ENCODE data around the gene NAT8L. TPM values are rescaled to one million over a fixed set of nuclear protein-coding genes. Genes with fewer than 3 reads are reported as not detected.

NAT8L gene
- total RNA-seq, 2 donors from 2014 or later = 0.41 to 36.4 TPM

DNA sequence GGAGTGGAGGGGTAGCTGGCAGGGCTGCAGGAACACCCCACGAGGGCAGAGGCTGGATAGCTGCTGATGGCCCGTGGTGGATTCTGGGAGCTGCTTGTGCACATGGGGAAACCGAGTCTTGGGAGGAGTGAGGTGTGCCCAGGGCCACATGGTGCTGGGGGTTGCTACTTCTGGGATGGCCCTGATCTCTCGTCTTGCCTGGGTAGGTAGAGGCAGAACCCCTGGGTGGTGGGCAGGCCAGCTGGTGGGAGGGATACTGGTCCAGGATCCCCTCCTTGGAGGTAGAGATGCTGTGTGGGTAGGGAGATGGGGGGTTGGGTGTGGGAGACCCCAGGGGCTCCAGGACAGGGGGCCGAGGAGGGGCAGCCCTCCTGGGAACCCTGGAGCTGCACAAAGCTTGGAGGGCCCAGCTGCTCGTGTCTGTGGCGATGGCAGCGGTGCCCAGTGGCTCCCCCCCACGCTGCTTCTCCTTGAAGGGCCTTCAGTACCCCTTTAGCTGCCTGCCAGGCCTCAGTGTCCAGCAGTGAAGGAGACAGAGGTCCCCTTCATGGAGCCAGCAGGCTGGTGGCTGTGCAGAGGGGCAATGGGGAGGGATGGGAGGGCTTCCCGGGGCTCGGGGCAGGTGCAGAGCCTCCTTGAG is 3.2 kb downstream of the NAT8L start:
- Histone ChIP-seq H3K27me3 (replicated peaks; ENCODE audit: insufficient read depth) (peaks cover 12% of the 10 kb centered on the region), H3K4me3 (no peak overlapping the region), H3K27ac (no peak overlapping the region), H3K4me1 (replicated peaks) (no peaks in the 10 kb centered on the region), H3K36me3 (no peaks in the 10 kb centered on the region), H3K9me3 (no peaks in the 10 kb centered on the region)
- 92% methylated on average over 11 of the region's 11 CpGs for WGBS
- TF ChIP-seq, protein P1, sequence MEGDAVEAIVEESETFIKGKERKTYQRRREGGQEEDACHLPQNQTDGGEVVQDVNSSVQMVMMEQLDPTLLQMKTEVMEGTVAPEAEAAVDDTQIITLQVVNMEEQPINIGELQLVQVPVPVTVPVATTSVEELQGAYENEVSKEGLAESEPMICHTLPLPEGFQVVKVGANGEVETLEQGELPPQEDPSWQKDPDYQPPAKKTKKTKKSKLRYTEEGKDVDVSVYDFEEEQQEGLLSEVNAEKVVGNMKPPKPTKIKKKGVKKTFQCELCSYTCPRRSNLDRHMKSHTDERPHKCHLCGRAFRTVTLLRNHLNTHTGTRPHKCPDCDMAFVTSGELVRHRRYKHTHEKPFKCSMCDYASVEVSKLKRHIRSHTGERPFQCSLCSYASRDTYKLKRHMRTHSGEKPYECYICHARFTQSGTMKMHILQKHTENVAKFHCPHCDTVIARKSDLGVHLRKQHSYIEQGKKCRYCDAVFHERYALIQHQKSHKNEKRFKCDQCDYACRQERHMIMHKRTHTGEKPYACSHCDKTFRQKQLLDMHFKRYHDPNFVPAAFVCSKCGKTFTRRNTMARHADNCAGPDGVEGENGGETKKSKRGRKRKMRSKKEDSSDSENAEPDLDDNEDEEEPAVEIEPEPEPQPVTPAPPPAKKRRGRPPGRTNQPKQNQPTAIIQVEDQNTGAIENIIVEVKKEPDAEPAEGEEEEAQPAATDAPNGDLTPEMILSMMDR (IDR thresholded peaks at IDR 0.05) = no peak
- no peak for TF ChIP-seq POLR2AphosphoS5 (IDR thresholded peaks at IDR 0.05)
- TF ChIP-seq POLR2A (IDR thresholded peaks at IDR 0.05) = no peak
- DNase-seq (ENCODE audit: low spot score) = no peak
- intact Hi-C loops (cut with DNase I) = no loop called here

DNA sequence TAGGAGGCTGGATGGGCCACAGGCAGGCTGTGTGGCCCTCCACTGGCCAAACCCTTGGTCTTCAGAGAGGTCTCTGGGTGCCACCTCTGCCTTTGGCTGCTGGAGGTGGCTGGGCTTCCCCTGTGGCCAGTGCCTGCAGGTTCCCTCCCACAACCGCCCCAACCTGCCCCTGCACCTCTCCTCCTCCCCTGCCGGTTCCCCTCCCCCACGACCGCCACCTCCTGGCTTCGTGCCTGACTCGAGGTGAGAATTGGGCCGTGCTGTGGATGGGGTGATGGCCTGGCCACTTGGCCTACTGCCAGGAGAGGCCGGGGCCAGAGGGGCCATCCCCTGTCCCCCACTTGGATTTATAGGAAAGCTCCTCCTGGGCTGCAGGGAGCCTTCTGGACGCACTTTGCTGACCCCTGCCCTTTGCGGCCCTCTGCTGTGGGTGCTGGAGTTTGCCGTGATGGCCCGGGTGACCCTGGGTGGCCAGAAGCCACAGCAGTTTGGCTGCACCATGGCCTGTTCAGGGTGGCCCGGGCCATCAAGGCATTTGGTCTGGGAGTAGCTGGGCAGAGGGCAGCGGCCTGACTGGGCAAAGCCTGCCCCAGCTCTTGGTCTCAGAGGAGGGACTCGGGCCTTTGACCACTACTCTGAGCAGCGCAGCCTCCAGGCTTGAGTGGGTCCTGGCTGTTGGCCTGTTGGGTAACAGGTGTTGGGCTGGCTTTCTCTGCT is 3.8 kb downstream of the NAT8L start:
- no peaks in the 10 kb centered on the region for H3K9me3 ChIP-seq
- no peak overlapping the region for H3K27ac ChIP-seq
- TF ChIP-seq POLR2A (IDR thresholded peaks at IDR 0.05) = no peak
- TF ChIP-seq POLR2AphosphoS5 (IDR thresholded peaks at IDR 0.05) = no peak
- TF ChIP-seq, protein P1 (IDR thresholded peaks at IDR 0.05) = no peak
- no peaks in the 10 kb centered on the region for H3K4me1 ChIP-seq (replicated peaks)
- no peak overlapping the region for H3K4me3 ChIP-seq
- DNase-seq (ENCODE audit: low spot score) = no peak
- intact Hi-C loops (cut with DNase I) = no loop called here
- 67% methylated on average over 16 of the region's 16 CpGs for WGBS
- peaks cover 9% of the 10 kb centered on the region for H3K27me3 ChIP-seq (replicated peaks; ENCODE audit: insufficient read depth)
- H3K36me3 ChIP-seq = no peaks in the 10 kb centered on the region

DNA sequence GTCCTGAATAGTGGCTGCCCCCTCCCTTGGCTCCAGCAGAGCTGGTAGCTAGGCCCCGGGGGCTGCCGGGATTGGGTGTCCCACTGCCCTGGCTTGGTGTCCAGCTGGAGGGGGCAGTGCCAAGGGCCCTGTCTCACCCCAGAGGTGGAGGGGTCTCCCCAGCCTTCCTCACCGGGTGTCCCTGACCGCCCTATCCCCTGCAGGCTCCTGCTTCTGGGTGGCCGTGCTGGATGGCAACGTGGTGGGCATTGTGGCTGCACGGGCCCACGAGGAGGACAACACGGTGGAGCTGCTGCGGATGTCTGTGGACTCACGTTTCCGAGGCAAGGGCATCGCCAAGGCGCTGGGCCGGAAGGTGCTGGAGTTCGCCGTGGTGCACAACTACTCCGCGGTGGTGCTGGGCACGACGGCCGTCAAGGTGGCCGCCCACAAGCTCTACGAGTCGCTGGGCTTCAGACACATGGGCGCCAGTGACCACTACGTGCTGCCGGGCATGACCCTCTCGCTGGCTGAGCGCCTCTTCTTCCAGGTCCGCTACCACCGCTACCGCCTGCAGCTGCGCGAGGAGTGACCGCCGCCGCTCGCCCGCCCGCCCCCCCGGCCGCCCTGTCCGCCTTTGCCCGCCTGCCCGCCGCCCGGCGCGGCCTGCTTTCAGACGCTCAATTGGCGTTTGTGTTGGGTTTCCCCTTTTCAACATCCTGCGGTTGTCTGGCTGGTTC is 4.6 kb downstream of the NAT8L start:
- H3K4me1 ChIP-seq (replicated peaks) = no peaks in the 10 kb centered on the region
- H3K4me3 ChIP-seq = no peak overlapping the region
- intact Hi-C loops (cut with DNase I) = no loop called here
- DNase-seq (ENCODE audit: low spot score) = no peak
- H3K36me3 ChIP-seq = no peaks in the 10 kb centered on the region
- WGBS = 95% methylated on average over 53 of the region's 53 CpGs
- TF ChIP-seq POLR2AphosphoS5 (IDR thresholded peaks at IDR 0.05) (no peak), POLR2A (IDR thresholded peaks at IDR 0.05) (no peak)
- TF ChIP-seq, protein P1 (IDR thresholded peaks at IDR 0.05) = no peak
- H3K27ac ChIP-seq = no peak overlapping the region
- H3K9me3 ChIP-seq = no peaks in the 10 kb centered on the region
- peaks cover 4% of the 10 kb centered on the region for H3K27me3 ChIP-seq (replicated peaks; ENCODE audit: insufficient read depth)

DNA sequence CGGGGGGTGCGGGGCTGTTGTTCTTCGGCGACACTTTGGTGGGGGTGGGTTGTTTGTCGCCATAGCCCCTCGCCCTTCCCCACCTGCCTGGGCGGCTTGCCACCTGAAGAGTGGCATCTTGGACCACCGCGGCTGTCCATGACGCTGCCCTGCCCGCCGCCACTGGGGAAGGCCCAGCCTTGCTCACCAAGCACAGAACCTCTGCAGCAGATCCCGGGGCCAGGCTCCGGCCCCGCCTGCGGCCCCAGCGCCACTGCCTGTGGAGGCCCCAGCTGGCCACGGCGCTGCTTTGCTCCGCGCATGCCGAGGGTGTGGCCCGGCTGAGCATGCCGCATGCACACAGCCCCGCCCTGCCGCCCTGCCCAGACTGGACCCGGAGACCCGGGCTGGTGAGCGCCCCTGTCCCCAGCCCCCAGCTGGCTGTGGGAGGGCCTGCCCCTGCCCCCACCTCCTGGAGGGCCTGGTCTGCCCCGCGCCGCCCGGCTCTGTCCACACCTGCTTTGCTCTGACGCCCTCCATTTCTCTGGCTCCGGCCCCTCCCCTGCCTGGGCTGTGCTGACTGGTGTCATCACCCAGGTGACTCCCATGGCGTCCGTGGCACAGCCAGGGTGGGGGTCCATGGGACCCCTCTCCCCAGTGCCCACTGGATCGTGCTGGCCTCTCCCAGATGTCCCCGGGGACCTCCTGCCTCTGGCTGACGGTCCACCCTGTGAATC is 5.3 kb downstream of the NAT8L start:
- no peak for DNase-seq (ENCODE audit: low spot score)
- TF ChIP-seq POLR2A (IDR thresholded peaks at IDR 0.05) (no peak), POLR2AphosphoS5 (IDR thresholded peaks at IDR 0.05) (no peak)
- TF ChIP-seq, protein P1 (IDR thresholded peaks at IDR 0.05) = no peak
- Histone ChIP-seq H3K9me3 (no peaks in the 10 kb centered on the region), H3K27me3 (replicated peaks; ENCODE audit: insufficient read depth) (peaks cover 4% of the 10 kb centered on the region), H3K4me1 (replicated peaks) (no peaks in the 10 kb centered on the region), H3K36me3 (no peaks in the 10 kb centered on the region), H3K4me3 (no peak overlapping the region), H3K27ac (no peak overlapping the region)
- intact Hi-C loops (cut with DNase I) = no loop called here
- 76% methylated on average over 17 of the region's 40 CpGs for WGBS
